ENCODE measurements around the gene ATG14.
"Not testable (repeated sequence)": the region's sequence is repeated elsewhere in the genome, so short reads cannot be mapped to it uniquely, and the experiment has no call there.

Gene ATG14

GRCh38 chr14:55433880-55434804, 22.5 kb upstream of the ATG14 start:
- no peak for DNase-seq

- DNase-seq, result no peak
These were observed 21.0 kb upstream of the ATG14 start for GRCh38 chr14:55432628-55433027.

- DNase-seq, result peak; percentile 3 to 64
These were observed 18.5 kb upstream of the ATG14 start for GRCh38 chr14:55430024-55430690.

GRCh38 chr14:55427439-55427838, 15.8 kb upstream of the ATG14 start:
- DNase-seq, result no peak

- no peak for DNase-seq
These were observed 15.3 kb upstream of the ATG14 start for GRCh38 chr14:55426891-55427290.

- DNase-seq, result no peak
These were observed 13.5 kb upstream of the ATG14 start for GRCh38 chr14:55425091-55425490.

- DNase-seq, result no peak
These were observed 12.3 kb upstream of the ATG14 start for GRCh38 chr14:55423969-55424368.

GRCh38 chr14:55422338-55422737, 10.7 kb upstream of the ATG14 start:
- DNase-seq, result not testable (repeated sequence)

GRCh38 chr14:55419663-55420062, 8.0 kb upstream of the ATG14 start:
- no peak for DNase-seq

- no peak for DNase-seq
These were observed 6.8 kb upstream of the ATG14 start for GRCh38 chr14:55418411-55418810.

- no peak for DNase-seq
These were observed 6.3 kb upstream of the ATG14 start for GRCh38 chr14:55417955-55418354.

- peak; percentile 7 to 51 for DNase-seq
These were observed 5.2 kb upstream of the ATG14 start for GRCh38 chr14:55416866-55417265.

GRCh38 chr14:55414551-55414950, 2.9 kb upstream of the ATG14 start:
- DNase-seq, result no peak

GRCh38 chr14:55412676-55413075, 1.0 kb upstream of the ATG14 start:
- no peak for DNase-seq

- no peak for DNase-seq
These were observed 754 bp downstream of the ATG14 start for GRCh38 chr14:55410876-55411275.

- DNase-seq, result no peak
These were observed 7.3 kb downstream of the ATG14 start for GRCh38 chr14:55404173-55404854.

GRCh38 chr14:55401751-55402150, 9.9 kb downstream of the ATG14 start:
- no peak for DNase-seq

GRCh38 chr14:55399852-55400251, 11.8 kb downstream of the ATG14 start:
- DNase-seq, result no peak

GRCh38 chr14:55399183-55399582, 12.4 kb downstream of the ATG14 start:
- DNase-seq, result no peak

GRCh38 chr14:55398679-55399078, 13.0 kb downstream of the ATG14 start:
- DNase-seq, result no peak

- DNase-seq, result no peak
These were observed 22.3 kb downstream of the ATG14 start for GRCh38 chr14:55389330-55389729.

- DNase-seq, result no peak
These were observed 23.5 kb downstream of the ATG14 start for GRCh38 chr14:55388160-55388559.

- no peak for DNase-seq
These were observed 24.5 kb downstream of the ATG14 start for GRCh38 chr14:55387121-55387520.

All from NCI-H446 (cell line).